ENCODE measurements around the gene UROS.

The UROS gene

DNA sequence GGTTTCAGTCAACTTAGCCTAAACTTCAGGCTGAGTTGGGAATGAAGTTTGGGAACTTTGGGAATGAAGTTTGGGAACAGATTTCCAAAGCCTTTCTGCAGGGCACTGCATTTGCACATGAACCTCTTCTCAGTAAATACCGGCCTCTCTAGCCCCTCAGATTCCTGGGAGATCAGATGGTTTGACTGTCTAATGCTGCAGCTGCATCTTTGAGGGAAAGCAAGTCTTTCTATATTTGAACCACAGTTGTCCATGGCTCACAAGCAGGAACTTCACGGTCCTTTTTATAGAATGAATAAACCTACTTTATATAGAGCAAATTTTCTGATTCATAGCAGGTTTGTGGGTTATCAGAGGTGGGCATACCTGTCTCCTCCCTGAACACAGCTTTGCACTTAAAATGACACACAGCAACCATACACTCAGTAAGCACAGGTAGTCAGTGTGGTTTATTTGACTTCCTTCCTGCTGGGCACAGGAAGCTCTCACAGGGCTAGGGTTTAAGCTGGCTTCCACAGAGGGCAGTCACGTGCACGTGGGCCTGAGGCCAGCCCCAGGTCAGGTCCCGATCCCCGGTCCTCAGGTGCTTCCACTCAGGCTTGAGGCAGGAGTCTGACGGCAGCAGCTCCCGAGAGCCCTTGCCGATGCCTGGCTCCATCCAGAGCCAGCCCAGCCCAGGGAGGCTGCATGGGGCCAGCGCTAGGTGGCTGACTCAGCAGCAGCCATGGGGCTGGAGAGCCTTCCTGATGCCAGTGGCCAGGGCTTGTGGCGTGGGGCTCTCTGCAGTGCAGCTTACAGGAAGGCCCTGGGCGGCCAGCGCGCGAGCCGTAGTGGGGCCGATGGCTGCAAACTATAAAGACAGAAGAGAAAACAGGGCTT is 34.7 kb downstream of the UROS start:
- DNase-seq (ENCODE audit: low spot score) = peak; percentile 39

DNA sequence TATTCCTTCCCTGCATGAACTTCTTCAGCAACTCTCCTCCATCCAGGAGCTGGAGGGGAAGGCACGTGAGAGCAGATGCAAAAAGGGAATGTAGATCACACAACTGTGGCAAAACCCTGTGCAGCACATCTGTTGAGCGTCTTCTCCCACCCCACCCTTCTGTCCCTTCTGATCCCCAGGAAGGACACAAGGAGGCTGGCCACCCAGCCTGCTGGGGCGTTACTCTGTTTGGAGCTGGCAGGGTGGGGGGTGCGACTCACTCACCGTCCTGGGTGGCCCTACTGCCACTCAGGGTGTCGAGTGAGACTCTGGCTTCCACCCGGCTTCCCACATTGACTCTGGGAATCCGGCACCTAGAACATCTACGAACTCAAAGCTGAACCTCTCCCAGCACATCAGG is 37.3 kb downstream of the UROS start:
- no peak for DNase-seq (ENCODE audit: low spot score)

DNA sequence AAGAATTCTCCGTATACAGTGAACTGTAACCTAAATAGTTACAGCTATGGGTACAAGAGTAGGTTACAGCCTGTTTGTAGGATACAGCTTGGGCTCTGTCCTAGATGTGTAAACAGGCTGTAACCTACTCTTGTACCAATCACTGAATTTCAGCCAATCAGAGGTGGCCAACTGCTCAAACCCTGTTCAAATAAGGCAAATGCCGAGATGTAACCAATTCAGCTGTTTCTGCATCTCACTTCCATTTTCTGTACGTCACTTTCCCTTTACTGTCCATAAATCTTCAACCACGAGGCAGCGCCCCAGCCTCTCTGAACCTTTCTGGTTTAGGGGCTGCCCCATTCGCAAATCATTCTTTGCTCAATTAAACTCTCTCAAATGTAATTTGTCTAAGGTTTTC is 39.1 kb downstream of the UROS start:
- DNase-seq (ENCODE audit: low spot score) = peak; percentile 7

DNA sequence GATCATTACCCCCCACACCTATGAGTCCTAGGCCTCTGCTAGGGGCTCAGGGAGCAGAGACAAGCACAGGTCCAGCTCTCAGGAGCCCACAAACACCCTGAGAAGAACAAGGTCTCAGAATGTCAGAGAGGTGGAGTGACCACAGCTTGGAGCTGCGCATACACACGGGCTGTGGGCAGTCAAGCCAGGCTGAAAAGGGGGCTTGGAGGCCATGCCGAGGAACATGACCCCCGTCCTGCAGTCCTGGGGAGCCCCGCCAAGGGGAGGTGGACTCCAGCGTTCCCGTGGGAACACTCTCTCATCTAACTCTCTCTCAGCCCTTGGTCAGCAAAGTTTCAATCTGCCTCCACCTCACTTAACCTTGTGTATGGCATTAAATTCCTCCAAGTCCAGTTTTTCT is 39.6 kb downstream of the UROS start:
- peak; percentile 27 for DNase-seq (ENCODE audit: low spot score)

DNA sequence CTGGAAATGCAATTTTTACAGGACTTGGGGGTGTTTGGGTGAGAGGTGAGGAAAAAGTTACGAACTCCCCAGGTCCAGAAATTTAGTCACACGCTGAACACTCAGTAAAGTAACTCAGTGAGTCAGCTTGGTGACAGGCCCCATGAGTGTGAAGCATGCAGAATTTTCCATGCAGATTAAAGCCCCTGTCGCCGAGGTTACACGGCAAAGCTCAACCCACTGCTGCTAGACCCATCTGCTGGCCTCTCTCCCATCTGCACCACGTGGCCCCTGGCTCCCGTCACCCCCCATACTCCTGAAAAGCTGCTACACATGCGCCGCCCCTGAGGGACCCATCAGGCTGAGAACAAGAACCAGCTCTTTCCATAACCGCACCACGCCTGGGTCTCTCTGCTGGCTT is 40.4 kb downstream of the UROS start:
- peak; percentile 56 for DNase-seq (ENCODE audit: low spot score)

DNA sequence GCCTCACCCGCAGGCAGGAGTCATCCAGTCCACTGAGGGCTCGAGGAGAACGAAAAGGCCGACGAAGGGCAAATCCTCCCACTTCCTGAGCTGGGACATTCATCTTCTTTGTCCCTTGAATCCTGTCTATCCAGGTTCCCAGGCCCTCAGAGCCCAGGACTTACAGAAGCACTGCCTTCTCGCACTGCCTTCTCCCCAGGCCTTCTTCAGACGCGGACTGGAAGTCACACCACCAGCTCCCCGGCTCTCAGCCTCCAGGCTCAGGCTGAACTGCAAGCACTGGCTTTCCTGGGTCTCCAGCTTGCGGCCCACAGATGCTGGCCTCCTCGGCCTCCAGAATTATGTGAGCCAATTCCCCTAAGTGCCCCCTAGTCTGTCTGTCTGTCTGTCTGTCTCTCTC is 41.0 kb downstream of the UROS start:
- peak; percentile 44 for DNase-seq (ENCODE audit: low spot score)

DNA sequence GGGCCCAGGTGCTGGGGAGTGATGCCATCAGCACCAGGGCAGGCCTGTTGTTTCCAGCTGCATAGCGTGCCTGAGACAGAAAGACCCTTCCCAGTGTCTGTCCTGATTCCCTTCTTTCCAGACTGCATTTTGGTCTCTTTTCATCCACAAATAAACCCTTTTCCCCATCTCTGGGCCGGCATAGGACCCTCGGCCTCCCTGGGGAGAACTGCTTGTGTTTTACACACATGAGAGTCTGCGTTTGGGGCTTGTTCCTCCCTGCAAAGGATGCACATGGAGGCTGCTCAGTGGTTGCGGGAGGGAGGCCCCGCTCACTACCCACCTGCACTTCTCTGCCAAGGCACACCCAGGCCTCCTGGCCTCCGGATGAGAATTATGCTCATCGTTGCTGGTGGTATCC is 41.7 kb downstream of the UROS start:
- DNase-seq (ENCODE audit: low spot score) = peak; percentile 36

DNA sequence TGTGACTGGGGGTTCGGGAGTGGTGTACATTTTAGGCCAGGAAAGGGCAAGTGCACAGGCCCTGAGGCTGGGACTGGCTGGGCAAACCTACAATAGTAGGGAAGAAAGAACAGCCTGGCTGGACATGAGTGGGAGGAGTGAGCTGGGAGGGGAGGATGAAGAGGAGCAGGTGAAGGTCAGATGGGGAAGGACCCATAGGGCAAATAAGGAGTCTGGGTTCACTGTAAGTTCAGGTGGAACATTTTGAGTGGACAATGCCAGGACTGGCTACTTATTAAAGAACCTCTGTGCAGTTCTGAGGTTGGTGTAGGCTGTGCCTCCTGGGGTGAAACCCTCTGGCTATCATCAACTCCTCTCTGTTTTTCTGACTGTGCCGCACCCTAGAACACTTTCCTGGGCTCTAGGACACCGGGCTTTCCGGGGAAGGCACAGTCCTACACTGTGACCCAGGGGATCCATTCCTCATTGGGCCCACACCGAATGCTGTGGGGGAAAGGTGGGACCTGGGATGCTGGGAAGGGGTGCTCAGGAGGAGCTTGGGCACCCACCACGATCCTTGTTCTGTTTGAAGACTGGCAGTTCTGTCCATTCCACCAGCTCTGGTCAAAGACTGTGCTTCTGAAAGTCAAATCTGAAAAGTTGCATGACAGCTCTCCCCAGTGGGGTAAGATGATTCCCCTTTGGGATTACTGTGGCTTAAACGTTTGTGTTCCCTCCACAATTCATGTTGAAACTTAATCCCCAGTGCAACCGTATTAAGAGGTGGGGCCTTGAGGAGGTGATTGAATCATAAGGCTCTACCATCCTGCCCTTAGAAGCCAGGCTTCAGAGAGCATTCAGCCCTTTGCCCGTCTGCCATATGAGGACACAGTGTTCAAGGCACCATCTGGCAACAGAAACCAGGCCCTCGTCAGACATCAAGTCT is 43.4 kb downstream of the UROS start:
- DNase-seq (ENCODE audit: low spot score) = peak; percentile 32

DNA sequence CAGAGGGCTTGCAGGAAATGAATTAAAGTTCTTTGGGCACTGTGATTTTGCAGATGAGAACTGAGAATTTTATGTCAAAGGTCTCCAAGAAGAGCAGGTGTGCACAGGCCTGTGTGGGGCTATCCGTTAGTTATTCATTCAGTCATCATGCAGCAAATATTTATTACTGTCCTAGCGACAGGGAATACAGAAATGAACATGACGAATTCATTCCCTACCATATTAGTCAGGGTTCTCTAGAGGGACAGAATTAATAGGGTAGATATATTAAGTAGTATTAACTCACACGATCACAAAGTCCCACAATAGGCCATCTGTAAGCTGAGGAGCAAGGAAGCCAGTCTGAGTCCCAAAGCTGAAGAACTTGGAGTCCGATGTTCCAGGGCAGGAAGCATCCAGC is 44.5 kb downstream of the UROS start:
- DNase-seq (ENCODE audit: low spot score) = no peak

DNA sequence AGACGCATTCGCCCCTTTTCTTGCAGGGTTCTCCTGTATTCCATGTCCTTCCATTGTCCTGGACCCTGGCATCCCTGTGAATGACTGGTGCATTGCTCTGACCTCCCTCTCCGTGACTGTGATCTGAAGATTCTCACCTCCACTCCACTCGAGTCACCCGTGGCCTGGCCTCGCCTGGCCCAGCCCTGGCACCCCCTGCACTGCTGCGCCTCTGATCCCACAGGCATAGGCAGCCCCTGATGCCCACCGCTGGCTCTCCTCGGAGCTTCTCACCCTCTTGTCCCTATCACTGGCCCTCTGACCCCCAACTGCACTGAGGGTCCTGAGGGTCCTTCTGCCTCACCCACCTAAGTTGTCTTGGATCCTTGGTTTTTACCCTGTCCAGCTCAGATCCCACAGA is 45.3 kb downstream of the UROS start:
- DNase-seq (ENCODE audit: low spot score) = no peak

DNA sequence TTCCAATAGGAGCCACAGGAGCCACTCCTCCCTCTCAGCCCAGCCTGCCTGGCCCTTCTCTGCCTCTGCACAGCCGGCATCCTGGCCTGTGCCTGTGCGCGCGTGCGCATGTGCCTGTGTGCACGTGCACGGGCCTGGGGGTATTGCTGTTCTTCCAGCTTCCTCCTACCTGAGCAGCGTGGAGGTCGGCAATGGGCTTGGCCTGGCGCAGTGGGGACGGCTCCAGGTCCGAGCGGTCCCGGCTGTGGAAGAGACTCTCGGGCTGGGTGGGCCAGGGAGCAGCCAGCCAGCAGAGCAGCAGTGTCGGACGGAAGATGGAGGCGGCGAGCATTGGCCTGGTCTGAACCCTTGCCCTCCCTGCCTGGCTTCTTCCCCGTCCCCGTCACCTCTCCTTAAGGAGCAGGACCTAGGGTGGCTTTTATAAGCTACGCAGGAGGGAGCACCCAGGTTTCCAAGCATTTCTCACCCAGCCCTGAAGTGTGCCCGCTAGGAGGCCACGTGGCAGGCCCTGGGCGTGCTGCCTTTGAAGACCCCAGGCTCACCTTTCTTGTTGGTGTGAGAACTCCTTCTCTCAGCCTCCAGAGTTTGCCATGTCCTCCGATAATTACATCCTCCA is 47.5 kb downstream of the UROS start, which contains the start of gene MMP21:
Gene MMP21, minus strand, starts transcription at position 331 of the 616 bp plus-strand sequence. Its CDS starts 0 bp downstream, at position 331.
- DNase-seq (ENCODE audit: low spot score) = no peak

DNA sequence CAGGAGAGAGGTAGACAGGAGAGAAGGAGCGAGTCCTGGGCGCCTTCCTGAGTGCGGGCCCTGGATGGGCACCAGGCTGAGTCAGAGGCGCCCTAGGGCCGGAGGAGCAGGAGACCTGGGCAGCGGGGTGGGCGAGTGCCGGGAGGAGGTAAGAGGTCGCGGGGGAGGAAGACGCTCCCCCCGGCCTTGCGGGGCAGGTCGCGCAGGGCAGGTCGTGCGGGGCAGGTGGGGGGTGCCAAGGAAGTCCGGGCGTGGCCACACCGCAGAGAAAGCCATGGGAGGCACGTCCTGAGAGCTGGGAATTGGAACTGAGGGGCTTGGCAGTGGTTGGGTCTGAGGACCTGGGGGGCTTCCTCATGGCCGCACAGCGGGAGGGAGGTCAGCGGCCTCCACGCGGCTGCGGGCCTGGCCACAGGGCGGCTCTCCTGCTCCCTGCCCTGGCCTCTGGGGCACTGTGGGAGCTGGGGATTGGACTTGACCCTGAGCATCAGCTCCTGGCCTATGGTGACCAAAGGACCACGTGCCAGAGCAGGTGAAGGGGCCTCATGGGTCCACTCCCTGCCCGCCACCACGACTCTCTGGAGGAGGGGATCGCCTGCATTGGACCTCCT is 48.4 kb downstream of the UROS start:
- DNase-seq (ENCODE audit: low spot score) = no peak

DNA sequence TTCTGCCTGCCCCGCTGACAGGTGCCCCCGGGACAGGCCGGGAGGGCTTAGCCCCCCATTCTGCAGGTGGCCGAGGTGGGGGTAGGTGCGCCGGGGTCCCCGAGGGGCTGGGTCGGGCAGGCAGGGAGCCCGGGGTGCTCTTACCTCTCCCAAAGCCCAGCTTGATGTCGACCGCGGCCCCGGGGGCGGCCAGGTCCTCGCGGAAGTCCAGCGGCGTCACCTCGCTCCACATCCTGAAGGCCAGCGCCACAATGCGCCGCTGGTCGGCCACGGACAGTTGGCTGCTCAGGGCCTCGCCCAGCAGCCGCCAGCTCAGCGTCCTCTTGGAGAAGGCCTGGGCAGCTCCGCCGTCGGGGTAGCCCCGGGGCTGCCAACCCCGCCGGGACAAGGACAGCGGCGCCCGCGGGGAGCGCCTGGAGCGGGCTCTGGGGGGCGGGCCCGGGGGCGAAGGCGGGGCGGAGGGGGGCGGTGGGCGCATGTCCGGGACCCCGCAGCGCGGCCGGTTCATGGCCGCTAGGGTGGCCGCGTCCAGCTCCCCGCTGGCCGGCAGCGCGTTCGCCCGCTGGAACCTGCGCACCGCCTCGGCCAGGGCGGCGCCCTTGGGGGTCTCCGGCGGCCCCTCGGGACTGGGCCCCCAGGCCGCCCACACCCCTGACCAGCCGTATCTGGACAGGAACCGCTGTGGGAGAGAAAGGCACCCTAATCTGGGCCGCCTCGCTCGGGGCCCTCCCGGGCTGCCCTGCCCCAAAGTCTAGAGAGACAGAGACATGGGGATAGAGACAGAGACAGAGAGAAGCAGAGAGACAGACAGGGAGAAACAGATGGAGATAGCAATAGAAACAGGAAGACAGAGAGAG is 49.1 kb downstream of the UROS start:
- no peak for DNase-seq (ENCODE audit: low spot score)

DNA sequence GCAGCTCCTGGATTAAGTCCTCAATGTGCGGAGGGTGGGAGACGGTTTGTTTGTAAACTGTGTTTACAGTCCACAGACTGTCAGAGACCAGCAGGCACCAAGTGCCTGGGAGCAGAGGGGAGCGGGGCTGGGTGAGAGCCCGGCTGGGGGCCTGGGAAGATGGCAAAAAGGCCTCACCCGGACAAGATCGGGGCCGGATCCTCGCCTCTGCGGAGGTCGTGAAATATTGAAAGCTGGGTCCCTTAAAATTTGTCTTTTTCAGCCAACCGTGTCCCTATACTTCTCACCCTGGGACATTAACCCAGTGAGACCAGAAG is 50.2 kb downstream of the UROS start:
- no peak for DNase-seq (ENCODE audit: low spot score)

DNA sequence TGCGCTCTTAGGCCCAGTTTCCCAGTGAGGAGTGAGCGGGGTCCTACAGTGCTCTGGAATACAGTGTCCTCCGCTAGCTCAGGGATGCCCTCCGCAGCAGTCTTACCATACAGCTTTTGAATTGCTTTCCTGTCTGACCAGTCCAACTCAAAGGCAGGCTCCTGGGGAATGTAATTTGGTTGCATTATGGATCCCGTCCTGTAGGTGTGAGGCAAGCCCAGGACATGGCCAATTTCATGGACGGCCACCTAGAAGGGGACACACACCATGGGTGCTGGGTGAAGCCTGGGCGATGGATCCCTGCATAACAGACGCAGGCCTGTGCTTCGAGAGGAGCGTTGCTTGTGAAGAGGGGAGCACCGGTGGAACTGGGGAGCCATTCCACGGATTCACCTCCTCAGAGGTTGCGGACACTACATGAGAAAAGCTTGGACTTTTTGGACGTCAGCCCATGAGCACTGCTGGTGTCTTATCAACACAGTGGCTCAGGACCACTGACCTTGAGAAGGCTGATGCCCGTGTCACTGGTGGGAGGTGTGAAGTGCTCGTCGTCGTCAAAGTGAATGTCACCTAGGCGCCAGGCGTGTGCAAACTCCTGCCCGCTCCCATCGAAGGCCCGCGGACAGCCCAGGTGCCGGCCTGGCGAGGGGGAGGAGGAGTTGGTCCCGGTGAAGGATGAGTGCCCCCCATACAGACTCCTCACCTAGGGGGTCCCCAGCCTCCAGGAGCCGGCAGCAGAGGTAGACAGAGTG is 50.8 kb downstream of the UROS start:
- DNase-seq (ENCODE audit: low spot score) = no peak

DNA sequence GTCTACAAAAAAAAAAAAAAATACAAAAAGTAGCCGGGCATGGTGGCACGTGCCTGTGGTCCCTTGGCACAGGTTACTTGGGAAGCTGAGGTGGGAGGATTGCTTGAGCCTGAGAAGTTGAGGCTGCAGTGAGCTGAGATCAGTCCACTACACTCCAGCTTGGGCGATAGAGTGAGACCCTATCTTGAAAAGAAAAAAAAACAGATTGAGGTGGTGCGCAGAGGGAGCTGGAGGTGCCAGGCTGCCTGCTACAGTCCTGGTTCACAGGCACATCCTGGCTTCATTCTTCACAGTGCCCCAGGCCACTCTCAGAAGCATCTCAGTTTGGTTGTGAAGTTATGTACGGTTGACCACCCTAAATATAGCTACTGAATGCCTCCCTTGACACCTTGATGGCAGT is 52.2 kb downstream of the UROS start:
- no peak for DNase-seq (ENCODE audit: low spot score)

DNA sequence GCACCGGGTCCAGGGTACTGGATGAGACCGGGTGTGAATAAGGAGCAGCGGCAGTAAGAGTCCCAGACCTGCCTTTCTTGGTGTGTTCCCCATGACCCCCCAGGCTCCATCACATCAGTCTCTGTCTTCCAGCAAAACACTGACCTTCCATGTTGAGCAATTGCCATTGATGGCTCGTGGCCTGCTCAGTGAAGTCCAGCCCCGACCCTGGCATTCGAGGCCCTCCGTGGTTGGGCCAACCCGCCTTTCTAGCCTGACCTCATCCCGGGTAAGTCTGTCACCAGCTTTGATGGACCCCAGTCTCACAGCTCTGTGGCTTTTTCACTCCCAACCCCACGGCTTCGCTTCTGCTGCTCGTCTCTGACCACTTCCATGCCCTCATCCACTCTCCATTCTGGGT is 53.9 kb downstream of the UROS start:
- DNase-seq (ENCODE audit: low spot score) = no peak

DNA sequence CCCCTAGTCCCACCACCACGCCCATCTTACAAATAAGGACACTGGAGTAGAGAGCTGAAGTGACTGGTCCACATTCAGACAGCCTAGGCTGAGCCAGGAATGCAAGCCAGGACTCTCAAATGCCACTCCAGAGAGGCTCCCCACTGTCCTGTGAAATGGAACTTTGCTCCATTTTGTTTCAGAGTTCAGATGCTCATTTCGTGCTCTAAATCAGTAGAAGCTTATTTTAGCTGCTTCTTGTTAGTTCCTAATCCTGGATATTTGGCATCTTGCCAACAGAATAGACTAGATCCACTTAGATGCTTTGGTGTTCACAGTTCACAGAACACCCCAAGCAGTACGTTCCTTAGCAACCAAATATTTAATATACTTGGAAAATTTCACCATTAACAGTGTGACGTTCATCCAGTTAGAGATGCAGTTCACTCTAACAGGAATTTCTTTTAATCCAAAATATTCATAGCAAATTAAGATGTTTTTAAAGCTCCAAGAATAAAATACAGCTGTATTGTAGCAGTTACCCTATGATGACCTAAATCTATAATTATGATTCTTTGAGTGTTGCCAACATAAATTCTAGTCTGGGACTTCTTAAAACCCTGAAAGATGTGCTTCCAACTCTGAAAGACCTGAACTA is 54.7 kb downstream of the UROS start:
- DNase-seq (ENCODE audit: low spot score) = no peak

DNA sequence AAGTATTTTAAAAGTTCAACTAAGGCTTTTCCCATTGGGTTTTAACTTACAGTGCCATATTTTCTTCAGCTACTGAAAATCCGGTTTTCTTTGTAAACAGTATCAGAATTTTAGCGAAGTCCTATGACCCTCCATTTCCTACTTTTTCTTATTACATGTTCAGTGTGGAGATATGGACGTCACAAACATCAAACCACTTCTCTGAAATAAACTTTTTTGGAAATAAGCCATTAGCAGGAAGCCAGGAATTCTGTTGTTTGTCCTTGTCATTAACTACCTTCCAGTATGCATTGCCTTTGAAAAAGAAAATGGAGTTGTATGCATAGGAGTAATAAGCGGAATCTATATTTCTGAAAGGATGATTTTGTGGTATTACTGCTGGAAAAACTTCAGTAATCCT is 56.5 kb downstream of the UROS start:
- no peak for DNase-seq (ENCODE audit: low spot score)

DNA sequence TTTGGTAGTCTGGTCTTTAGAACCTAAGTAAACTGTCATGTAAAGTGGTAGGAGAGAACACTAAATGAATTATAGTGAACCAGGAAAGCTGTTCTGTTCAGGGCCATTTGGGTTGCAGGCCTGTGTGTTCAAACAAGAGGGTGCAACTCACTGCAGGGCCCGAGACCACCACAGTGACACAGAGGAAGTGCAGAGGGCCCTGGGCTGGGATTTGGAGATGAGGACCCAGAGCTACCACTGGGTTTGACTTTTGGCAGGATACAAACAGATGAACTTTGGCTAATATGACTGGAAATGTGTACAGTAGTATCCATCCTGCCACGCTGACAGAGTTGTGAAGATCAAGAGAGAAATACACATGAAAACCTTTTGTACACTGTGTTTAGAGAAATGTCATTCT is 57.2 kb downstream of the UROS start:
- no peak for DNase-seq (ENCODE audit: low spot score)

Measured in ecto neural progenitor cell (in vitro differentiated cells).